Nephron progenitor cell (in vitro differentiated cells): ENCODE measurements around the gene PEX5L.

ENCODE experiments used
- DNase-seq: peaks from one replicate; pipeline ENCODE4 v3.0.0; 2021
- H3K27ac Mint-ChIP-seq: 2 replicates; pipeline ENCODE4 v1.8.0; 2021; ENCODE audit warnings: mild to moderate bottlenecking, moderate library complexity, mixed read lengths
- H3K27me3 Mint-ChIP-seq: 2 replicates; pipeline ENCODE4 v1.8.0; 2021; ENCODE audit warnings: mild to moderate bottlenecking, low read depth, mixed read lengths; ENCODE audit not compliant: poor library complexity
- H3K36me3 Mint-ChIP-seq: 2 replicates; pipeline ENCODE4 v1.8.0; 2021; ENCODE audit warnings: low read depth, mixed read lengths
- H3K4me1 Mint-ChIP-seq: 2 replicates; pipeline ENCODE4 v1.8.0; 2021; ENCODE audit warnings: mixed read lengths
- H3K4me3 Mint-ChIP-seq: 2 replicates; pipeline ENCODE4 v1.8.0; 2021; ENCODE audit warnings: mild to moderate bottlenecking, moderate library complexity, mixed read lengths
- H3K9me3 Mint-ChIP-seq: 2 replicates; pipeline ENCODE4 v1.8.0; 2021; ENCODE audit warnings: mild to moderate bottlenecking, moderate library complexity, mixed read lengths
- CTCF ChIP-seq: fragments of 200-600 bp; sonication (generic); IDR thresholded peaks from 2 replicates; pipeline ENCODE4 v1.5.0; 2021; ENCODE audit warnings: antibody characterized with exemption

The PEX5L gene

GRCh38 chr3:179766416-179767133 is 270.2 kb downstream of the PEX5L start:
- DNase-seq: no peak
- no peak overlapping the region for H3K27ac Mint-ChIP-seq
- H3K9me3 Mint-ChIP-seq: no peaks in the 10 kb centered on the region
- no peak overlapping the region for H3K4me3 Mint-ChIP-seq
- no peaks in the 10 kb centered on the region for H3K27me3 Mint-ChIP-seq
- H3K36me3 Mint-ChIP-seq: peaks cover 42% of the 10 kb centered on the region
- no peak for TF ChIP-seq CTCF
- H3K4me1 Mint-ChIP-seq: no peaks in the 10 kb centered on the region

- Mint-ChIP-seq H3K27ac (no peak overlapping the region), H3K9me3 (no peaks in the 10 kb centered on the region), H3K36me3 (peaks cover 44% of the 10 kb centered on the region)
These were observed 271.3 kb downstream of the PEX5L start for GRCh38 chr3:179765396-179765795.

GRCh38 chr3:179760944-179761343 is 275.8 kb downstream of the PEX5L start:
- Mint-ChIP-seq H3K9me3 (no peaks in the 10 kb centered on the region), H3K4me1 (no peaks in the 10 kb centered on the region), H3K27me3 (no peaks in the 10 kb centered on the region), H3K27ac (no peak overlapping the region), H3K4me3 (no peak overlapping the region), H3K36me3 (peaks cover 74% of the 10 kb centered on the region)
- TF ChIP-seq CTCF: no peak
- no peak for DNase-seq

More at GRCh38 chr3:179765396-179765795, 271.3 kb downstream of the PEX5L start:
- Mint-ChIP-seq H3K4me3 (no peak overlapping the region), H3K27me3 (no peaks in the 10 kb centered on the region), H3K4me1 (no peaks in the 10 kb centered on the region)
- no peak for TF ChIP-seq CTCF
- no peak for DNase-seq

- Mint-ChIP-seq H3K4me1 (peaks cover under 1% of the 10 kb centered on the region), H3K9me3 (no peaks in the 10 kb centered on the region), H3K27ac (no peak overlapping the region), H3K4me3 (no peak overlapping the region), H3K27me3 (no peaks in the 10 kb centered on the region), H3K36me3 (peaks cover 16% of the 10 kb centered on the region)
- no peak for DNase-seq
- TF ChIP-seq CTCF: peak; percentile 47
These were observed 285.9 kb downstream of the PEX5L start for GRCh38 chr3:179750720-179751328.

- TF ChIP-seq CTCF: no peak
- peaks cover 25% of the 10 kb centered on the region for H3K4me1 Mint-ChIP-seq
These were observed 291.0 kb downstream of the PEX5L start for GRCh38 chr3:179745716-179746115.

GRCh38 chr3:179745079-179745478 is 291.7 kb downstream of the PEX5L start:
- no peaks in the 10 kb centered on the region for H3K27me3 Mint-ChIP-seq
- TF ChIP-seq CTCF: no peak
- H3K27ac Mint-ChIP-seq: peak overlapping the region; percentile 87
- peaks cover 43% of the 10 kb centered on the region for H3K36me3 Mint-ChIP-seq
- DNase-seq: no peak
- H3K4me3 Mint-ChIP-seq: no peak overlapping the region
- peaks cover 25% of the 10 kb centered on the region for H3K4me1 Mint-ChIP-seq
- no peaks in the 10 kb centered on the region for H3K9me3 Mint-ChIP-seq

More at GRCh38 chr3:179745716-179746115, 291.0 kb downstream of the PEX5L start:
- Mint-ChIP-seq H3K36me3 (peaks cover 38% of the 10 kb centered on the region), H3K9me3 (no peaks in the 10 kb centered on the region), H3K4me3 (no peak overlapping the region), H3K27ac (peak overlapping the region; percentile 87), H3K27me3 (no peaks in the 10 kb centered on the region)
- DNase-seq: no peak
